ENCODE results near the gene SRGAP2B. TPM values are rescaled to one million over a fixed set of nuclear protein-coding genes. Genes with fewer than 3 reads are reported as not detected.
"Not testable (repeated sequence)": the region's sequence is repeated elsewhere in the genome, so short reads cannot be mapped to it uniquely, and the experiment has no call there.

The SRGAP2B gene
- total RNA-seq, 1 donor from 2014 or later: 45.6 TPM

DNA sequence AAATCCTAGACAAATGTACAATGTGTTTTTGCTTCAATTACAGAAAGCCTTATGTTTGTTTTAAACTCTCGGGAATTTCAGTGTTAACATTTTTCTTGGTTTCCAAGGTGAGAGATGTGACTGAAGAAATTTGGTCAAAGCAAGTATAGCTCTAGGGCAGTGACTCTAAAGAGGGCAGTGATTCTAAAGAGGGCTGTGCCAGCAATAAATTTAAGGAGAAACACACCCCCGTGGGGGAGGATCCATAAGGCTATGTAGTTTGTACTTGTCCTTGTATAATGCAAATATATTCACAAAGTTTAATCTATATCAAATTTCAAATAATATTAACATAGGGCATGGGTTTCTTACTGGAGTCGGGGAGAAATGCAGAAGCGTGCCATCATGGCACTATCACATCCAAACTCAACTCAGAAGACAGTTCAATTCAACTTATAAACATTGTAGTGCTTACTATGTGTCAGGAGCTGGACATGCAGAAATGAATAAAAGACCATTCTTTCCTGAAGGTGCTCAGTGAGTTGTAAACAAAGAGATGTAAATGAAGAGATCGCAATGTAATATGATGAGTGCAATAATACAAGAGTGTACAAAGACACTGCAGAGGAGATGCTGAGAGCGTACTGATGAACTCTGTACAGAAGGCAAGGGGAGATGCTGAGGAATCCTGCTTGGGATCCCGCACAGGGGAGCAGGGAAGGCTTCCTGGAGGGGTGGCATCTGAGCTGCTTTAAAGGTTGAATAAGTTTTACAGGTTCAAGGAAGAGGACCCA, 12.5 kb downstream of the SRGAP2B start:
- not testable (repeated sequence) for DNase-seq (ENCODE audit: low read depth in 2 of 2)

DNA sequence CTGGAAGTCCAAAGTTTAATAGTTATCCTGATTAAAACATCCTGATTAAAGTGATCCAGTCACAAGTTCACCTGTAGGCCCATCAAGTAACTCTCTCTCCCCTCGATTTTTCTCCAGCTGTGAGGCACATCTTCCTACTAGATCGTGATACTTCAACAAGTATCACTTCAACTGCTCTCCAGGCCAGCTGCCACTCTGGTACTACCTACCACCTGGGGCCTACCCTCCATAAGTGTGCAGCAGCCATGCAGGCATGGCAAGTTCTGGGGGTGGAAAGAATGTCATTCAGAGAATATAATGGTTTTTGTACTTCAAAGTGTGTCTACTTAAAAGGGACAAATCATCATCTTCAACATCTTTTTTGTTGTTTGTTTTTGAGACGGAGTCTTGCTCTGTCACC, 14.9 kb downstream of the SRGAP2B start:
- DNase-seq (ENCODE audit: low read depth in 2 of 2): not testable (repeated sequence)

DNA sequence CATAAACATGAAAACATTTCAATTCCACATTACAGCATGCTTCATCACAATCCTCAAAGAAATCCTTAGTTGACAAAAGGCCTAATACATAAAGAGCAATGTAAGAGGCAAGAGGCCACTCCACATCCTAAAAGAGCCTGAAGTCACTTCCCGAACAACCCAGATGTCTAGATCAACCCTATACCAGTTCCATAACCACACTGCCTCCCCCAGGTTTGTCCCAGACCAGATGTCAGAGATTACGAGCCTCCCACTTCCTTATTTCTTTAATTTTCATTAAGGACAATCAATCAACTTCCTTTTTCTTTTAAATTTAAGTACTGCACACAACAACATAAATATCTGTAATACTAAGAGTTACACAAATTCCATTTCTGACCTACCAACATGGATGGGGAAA, 15.4 kb downstream of the SRGAP2B start:
- not testable (repeated sequence) for DNase-seq (ENCODE audit: low read depth in 2 of 2)

DNA sequence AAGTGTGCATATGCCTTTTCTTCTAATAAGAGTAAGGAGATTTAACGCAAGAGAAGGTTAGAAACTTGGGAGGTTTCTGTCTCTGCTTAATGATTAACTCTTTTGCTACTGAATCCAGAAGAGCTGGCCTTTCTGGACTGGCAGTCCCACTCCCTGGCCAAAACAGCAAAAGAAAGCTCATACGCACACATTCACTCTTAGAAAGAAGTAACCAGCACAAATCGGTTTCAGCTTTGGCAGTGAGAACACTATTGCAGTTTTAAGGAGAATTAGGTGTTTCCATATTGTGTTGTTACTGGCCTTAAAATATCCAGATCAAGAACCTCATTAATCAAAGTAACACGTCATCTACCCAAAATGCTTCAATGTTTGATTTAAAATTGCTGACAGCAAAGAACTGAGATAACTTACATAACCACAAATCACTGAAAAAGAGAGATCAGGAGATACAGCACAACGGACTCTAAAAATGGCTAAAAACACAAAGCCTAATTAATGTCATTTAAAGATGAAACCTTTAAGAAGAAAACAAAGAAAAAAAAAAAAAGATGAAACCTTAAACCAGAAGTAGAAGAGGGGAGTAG, 16.2 kb downstream of the SRGAP2B start:
- DNase-seq (ENCODE audit: low read depth in 2 of 2): not testable (repeated sequence)

DNA sequence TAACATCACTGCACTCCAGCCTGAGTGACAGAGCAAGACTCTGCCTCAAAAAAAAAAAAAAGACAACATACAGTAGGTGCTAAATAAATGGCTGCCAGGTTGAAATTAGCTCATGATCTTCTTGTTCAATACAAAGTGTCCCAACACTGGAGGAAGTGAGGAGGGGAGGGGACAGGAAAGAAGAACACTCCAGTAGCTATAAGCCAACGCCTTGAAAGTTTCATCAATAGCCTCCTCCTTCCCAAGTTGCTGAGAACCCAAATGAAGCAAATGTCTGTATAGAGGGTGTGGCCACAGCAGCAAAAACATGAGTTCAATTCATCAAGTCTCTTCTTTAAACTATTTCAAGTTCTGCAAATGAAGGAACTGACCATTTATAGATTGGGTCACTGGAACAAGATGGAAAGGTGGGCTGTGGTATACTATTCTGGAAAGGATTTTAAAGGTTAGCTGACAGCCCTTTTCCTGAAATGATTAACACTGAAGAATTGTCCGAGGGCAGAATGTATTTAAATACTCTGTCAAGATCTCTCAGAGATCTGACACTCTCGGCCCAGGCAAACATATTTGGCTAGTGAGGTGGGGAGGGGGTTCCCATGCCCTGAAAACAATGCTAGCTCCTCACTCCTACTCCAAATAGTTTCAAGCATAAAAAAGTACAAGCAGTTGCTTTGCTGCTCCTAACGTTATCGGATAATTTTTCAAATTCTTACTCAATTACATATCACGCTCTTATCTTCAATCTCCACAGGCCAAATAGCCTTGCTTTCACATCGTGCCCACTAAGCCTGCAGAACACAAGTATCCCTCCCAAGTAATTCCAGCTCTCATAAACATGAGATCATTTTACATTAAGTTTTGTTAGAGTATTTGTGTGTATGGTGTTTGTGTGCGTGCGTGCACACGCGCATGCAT, 17.0 kb downstream of the SRGAP2B start:
- not testable (repeated sequence) for DNase-seq (ENCODE audit: low read depth in 2 of 2)

DNA sequence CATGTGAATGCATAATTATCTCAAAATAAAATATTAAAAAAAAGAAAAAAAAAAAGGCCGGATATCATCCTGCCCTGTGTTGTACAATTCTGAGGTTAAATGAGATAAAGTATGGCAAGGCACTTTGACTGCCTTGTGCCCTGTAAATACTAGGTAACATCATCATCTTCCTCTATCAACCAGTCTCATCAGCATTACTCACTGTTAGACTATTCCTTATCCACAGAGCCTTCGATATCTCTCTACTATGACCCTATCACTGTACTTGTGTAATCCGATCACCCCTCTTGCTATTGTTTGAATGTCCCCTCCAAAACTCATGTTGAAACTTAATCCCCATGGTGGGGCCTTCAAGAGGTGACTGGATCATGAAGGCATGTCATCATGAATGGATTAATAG, 18.3 kb downstream of the SRGAP2B start:
- DNase-seq (ENCODE audit: low read depth in 2 of 2): not testable (repeated sequence)

DNA sequence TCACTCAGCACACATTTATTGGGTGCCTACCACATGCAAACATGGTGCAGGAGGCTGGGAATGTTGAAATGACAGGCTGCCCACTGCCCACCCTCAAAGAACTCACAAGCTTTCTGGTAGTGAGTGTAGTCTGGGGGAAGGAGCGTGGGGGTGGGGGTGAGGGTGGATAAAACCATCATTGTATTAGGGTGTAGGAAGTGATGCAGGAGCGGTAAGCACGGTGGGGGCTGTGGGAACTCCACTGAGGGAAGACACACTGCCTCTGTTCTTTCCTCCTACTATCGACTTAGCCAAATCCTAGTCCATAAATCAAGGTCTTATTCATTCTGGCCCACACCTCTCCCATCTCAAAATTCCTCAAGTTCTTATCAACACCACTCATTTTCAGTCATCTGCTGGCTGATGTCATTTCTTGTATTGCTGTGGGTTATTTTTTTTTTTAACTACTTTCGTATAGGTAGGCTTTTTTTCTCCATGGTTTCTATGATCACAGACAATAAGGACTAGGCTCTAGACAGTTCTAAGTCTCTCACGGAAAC, 21.0 kb downstream of the SRGAP2B start:
- DNase-seq (ENCODE audit: low read depth in 2 of 2): not testable (repeated sequence)

DNA sequence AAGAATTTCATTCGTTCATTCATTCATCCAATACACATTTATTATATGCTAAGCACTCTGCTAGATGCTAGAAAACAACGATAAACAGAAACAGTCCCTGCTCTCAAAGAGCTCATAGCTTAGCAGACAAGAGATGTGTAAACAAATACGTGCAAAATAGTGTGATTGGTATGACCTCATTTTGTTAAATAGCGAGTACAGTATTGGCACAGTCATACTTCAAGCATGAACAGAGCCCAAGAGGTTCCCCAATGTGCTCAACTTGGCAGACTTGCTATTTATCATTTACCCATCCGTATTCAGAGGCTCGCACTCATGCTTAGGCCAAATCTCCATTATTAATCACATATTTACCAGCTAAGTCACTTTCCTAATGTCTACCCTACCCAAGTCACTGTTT, 23.6 kb downstream of the SRGAP2B start:
- not testable (repeated sequence) for DNase-seq (ENCODE audit: low read depth in 2 of 2)

DNA sequence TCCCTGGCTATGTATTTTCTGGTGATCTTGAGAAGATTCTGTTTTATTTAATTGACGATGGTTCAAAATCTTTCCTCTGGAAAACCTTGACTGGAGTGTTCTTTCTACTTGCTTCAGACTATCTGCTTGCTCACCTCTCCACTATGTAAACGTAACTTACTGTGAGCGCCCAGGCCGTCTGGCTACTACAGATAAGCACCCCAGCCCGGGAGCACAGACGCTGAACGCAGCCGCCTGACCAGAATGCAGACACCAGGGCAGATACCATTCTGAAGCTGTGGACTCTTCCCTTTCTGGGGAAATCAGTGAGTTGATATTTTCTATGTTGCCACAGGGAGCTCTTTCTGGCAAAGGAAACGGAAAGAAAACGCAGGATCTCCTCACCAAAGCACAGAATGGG, 28.6 kb downstream of the SRGAP2B start:
- not testable (repeated sequence) for DNase-seq (ENCODE audit: low read depth in 2 of 2)

DNA sequence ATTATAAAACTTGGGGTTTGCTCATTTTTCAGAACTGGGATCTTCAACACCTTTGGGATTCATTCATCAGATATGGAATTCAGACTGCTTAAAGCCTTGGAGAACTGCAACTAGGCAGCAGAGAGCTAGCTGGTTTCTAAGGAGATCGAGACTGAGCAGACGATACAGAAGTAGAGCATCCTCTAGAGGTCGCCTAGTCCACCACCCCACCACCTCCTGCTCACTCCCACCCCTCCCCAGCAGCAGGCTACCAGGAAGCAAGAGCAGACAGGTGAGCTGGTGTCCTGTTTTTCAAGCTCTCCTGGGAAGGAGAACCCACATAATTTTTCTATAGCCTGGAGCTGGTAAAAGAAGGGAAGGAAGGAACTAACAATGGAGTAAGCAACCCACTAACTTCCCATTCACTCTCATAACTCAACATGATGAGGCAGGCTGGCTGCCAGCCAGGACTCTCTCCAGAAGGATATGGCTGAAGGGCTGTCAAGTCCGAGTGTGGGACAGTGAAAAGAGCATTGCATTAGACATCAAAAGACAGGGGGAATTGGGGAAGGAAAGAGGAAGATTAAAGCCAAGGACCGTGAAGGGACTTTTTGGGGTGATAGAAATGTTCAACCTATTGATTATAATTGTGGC, 29.8 kb downstream of the SRGAP2B start:
- DNase-seq (ENCODE audit: low read depth in 2 of 2): not testable (repeated sequence)

DNA sequence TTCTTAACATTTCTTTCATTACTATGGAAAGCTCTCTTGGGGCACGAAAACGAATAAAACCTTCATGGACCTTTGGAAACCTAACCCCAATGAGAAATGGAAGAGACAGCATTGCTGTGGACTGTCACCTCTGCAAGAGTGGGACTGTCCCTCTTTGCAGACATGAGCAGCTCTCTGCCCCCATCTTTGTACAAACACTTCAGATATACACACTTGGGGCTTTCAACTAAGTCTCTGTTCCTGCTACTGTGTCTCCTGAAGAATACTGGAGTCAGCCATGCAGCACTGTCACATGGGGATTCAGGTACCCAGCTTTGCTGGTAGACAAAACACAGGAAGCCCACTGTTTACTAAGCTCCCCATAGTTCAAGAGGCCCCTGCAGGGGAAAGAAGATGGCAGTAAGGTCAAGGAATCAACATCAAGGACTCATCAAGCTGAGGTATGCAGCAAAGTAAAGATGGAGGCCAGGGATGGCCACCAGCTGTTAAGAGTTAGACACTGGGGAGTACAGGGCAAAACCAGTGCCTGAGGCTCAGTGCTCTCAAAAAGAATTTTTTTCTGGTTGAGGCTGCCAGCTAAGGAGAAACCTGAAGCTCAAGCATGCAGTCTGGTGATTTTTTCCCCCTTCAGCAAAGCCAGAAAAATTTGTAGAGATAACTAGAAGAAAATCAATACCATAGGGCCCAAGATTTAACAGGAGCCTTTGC, 31.0 kb downstream of the SRGAP2B start:
- not testable (repeated sequence) for DNase-seq (ENCODE audit: low read depth in 2 of 2)

DNA sequence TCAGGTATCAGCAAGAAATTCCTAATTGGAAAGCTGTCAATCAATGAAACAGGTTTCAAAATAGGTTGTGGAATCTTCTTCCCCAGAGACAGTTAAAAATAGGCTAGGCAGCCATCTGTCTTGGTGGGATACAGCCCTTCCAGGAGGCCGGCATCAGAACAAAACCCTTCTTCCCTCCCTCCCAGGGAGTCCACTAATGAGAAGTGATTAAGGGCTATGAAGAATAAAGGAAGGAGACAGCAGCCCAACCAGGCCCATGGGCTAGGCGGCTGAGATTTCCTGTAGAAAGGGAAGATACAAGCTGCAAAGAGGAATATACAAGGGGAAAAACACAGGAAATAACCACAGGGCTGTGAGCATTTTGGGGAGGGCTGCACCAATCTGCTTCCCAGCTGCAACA, 31.8 kb downstream of the SRGAP2B start:
- DNase-seq (ENCODE audit: low read depth in 2 of 2): not testable (repeated sequence)

DNA sequence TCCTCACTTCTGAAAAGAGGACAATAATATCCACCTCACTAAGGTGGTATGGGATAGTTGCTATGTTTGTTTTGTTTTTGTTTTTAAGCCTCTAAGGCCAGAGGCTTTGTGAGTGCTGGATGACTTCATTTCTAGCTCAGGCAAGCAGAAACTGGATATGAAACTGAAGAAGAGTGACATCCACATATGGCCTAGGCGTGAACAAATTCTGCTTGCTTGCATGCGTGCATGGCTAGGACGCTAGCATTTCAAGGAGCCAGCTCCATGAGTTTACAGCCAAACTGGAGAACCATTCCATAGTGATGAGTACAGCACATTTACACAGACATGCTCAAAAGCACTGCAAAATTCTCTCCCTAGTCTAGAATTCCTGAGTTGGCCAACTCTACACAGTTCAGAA, 36.9 kb downstream of the SRGAP2B start:
- DNase-seq (ENCODE audit: low read depth in 2 of 2): not testable (repeated sequence)

DNA sequence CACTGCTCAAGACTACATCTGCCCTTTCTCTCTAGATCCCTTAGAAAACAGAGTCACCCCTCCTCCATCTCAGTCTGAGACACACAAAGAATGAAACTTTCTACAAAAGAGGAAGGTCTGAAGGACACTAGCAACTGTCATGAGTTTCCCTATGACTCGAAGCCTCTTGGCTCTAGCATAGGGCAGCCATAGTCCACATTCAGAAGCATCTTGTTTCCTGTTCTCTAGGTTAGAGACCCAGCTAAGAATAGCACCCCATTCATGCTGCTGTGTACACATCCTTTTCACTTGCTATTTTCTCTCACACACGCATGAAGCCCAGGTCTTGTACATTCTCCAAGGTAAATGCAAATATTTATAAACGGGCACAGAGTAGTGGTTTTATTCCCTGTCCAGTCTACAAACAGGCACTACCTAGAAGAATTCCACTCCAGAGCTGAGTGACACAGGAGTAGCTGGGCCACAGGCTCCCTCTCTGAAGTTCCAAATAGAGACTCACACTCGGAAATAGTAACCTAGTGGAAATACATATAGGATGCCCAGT, 39.8 kb downstream of the SRGAP2B start:
- DNase-seq (ENCODE audit: low read depth in 2 of 2): not testable (repeated sequence)

DNA sequence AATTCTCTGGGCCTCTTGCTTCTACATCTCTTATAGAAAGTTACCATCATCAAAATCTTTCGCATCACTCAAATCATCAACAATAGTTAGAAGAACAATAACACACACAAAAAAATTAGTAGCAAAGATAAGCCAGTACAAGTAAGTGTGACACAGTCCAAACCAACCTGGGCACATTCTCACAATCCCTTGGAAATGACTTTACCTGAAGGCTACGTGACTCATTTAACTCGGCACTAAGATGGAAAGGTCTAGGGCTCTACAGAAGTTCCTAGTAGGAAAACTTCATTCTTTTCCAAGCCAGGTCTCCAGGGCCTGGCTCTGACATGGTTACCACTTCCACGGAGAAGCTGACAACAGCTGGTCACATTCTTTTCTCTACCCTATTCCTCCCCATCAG, 41.7 kb downstream of the SRGAP2B start:
- DNase-seq (ENCODE audit: low read depth in 2 of 2): not testable (repeated sequence)

DNA sequence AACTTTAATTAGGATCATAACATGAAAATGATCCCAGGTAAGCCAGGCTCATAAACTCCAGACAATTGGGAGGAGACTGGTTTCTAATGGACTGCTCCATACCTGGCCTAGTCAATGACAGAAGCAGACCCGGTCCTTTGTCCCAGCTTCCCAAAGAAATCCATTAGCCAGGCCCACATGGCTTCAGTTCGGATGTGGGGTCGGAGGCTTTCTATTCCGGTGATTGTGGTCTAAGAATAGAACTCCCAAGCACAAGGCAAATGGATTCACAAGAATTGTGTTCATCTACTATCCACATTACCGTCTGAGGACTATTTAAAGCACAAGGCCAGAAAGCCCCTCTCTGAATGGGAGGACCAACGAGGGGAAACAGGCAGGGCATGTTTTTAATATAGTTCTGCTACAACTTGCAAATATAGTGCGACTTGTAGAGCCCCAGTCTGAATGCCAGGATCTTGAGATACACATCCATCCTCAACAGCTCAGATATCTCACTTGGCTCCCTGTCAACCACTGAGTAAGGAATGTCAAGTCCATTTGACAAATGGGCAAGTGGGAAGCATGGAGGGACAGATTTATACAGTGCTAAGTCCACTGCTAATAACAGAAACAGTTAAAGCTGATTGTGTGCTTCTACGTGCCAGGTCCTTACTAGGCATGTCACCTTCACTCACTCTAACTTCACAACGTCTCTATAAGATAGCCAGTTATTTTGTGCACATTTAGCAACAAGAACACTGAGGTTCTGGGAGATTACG, 42.9 kb downstream of the SRGAP2B start:
- not testable (repeated sequence) for DNase-seq (ENCODE audit: low read depth in 2 of 2)

DNA sequence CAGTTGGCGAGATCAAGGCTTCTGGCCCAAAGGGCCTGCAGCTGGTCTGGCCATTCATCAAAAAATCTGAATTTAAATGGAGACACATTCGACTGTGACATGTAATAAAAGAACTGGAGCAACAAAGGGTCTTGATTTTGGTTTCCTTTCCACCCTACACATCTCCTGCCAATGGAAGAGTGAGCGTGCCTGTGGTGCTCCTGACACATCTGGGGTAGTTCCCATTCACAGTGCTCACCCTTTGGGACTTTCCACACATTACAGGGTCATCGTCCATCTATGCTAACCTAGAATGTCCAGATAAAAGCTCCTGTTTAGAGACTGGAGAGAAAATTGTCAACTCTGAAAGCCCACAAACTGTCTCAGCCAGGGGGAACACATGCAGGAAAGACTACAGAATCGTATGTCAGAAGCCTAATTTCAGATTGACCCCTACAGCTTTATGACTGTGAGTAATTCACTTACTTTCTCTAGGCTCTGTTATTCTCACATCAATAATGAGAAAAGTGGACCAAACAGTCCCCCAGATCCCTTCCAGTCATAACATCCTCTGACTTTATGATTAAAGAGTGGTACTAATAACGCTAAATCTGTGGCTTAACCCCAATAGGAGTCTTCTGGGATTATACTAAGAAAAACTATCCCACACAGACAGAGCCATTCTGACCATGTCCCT, 46.8 kb downstream of the SRGAP2B start:
- not testable (repeated sequence) for DNase-seq (ENCODE audit: low read depth in 2 of 2)

DNA sequence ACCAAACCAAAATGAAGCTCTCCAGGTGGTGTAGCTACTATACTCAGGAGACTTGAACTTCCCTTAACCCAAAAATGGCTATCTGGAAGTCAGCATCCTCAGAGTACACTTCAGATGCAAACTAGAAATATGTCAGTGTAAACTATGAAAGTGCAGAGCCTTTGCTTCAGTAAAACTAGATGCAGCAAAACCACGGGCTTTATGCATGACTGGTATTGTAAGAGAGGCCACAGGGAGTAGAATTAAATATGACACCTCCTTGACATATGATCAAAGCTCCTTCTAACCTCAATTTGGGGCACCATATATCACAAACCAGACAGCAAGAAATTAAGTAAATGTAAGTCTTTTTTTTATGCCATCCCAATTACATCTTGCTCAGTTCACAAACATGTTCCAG, 47.6 kb downstream of the SRGAP2B start:
- not testable (repeated sequence) for DNase-seq (ENCODE audit: low read depth in 2 of 2)
